ENCODE measurements around the gene RBMS1.
A peak's percentile ranks its signal among the peaks of the same experiment; 100 is the strongest.

RBMS1 gene

DNA sequence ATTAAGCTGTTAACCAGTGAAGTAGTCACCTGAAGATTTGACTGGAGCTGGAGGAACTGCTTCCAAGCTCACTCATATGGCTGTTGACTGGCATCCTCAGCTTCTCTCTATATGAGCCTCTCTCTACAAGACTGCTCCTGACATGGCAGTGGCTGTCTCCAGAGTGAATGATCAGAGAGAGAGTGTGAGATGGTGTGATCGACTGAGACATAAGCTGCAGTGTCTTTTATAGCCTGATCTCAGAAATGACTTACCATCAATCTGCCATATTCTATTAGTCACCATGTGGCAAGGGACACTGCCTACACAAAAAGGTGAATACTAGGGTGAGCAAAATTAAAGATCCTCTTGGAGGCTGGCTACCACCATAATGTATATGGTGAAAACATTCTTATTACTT, 7.8 kb upstream of the RBMS1 start:
- no peak for DNase-seq (ENCODE audit: low spot score)
- TF ChIP-seq, protein P1, sequence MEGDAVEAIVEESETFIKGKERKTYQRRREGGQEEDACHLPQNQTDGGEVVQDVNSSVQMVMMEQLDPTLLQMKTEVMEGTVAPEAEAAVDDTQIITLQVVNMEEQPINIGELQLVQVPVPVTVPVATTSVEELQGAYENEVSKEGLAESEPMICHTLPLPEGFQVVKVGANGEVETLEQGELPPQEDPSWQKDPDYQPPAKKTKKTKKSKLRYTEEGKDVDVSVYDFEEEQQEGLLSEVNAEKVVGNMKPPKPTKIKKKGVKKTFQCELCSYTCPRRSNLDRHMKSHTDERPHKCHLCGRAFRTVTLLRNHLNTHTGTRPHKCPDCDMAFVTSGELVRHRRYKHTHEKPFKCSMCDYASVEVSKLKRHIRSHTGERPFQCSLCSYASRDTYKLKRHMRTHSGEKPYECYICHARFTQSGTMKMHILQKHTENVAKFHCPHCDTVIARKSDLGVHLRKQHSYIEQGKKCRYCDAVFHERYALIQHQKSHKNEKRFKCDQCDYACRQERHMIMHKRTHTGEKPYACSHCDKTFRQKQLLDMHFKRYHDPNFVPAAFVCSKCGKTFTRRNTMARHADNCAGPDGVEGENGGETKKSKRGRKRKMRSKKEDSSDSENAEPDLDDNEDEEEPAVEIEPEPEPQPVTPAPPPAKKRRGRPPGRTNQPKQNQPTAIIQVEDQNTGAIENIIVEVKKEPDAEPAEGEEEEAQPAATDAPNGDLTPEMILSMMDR (IDR thresholded peaks at IDR 0.05; ENCODE audit: extremely low read depth, missing control alignments): no peak

- no peak for DNase-seq (ENCODE audit: low spot score)
- TF ChIP-seq, protein P1 (IDR thresholded peaks at IDR 0.05; ENCODE audit: extremely low read depth, missing control alignments): no peak
Measured at GRCh38 chr2:160499865-160500264, 6.3 kb upstream of the RBMS1 start.

- TF ChIP-seq, protein P1 (IDR thresholded peaks at IDR 0.05; ENCODE audit: extremely low read depth, missing control alignments): no peak
- no peak for DNase-seq (ENCODE audit: low spot score)
Measured at GRCh38 chr2:160498137-160498536, 4.5 kb upstream of the RBMS1 start.

GRCh38 chr2:160494201-160494644, 616 bp upstream of the RBMS1 start:
- DNase-seq (ENCODE audit: low spot score): no peak
- TF ChIP-seq, protein P1 (IDR thresholded peaks at IDR 0.05; ENCODE audit: extremely low read depth, missing control alignments): no peak

GRCh38 chr2:160492401-160493226, 993 bp downstream of the RBMS1 start:
- TF ChIP-seq, protein P1 (IDR thresholded peaks at IDR 0.05; ENCODE audit: extremely low read depth, missing control alignments): no peak
- DNase-seq (ENCODE audit: low spot score): peak; percentile 36

DNA sequence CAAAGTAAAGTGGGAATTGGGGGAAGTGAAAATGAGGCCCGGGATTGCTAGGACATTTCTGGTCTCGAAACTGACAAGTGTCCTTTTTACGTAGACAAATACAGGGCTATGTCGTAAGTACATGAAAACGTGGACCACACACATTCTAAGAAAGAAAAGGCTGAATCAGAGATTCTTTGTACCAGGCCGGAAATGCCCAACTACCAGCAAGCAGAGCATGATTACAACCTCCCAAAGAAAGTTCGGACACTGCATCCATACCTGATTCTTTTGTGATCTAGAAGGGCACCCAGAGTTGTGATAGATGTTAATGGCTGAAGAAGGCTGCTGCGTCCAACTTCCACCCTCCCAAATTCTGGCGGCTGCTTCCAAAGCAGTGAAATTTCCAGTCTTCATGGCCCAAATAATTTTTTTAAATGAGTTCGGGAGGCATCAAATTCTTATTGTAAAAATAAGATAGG, 1.7 kb downstream of the RBMS1 start:
- TF ChIP-seq, protein P1 (IDR thresholded peaks at IDR 0.05; ENCODE audit: extremely low read depth, missing control alignments): no peak
- no peak for DNase-seq (ENCODE audit: low spot score)
